Measurements from ENCODE around the gene CDKAL1.

DNA sequence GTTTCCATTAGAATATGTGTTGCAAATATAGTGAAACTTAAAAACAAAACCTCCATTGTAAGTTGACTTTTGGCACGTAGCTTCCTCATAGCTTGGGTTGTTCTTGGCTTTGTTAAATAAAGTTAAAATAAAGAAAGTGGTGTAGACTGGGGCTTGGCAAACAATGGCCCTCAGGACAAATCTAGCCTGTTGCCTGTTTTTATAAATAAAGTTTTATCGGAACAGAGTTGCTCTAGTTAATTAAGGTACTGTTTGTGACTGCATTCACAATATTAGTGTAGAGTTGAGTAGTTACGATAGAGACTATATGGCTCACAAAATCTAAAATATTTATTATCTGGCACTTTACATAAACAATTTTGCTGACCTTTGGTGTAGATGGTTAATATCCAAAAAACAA, 168.8 kb downstream of the CDKAL1 start:
- TF ChIP-seq POLR2A (conservative IDR thresholded peaks at IDR 0.05) = no peak
- TF ChIP-seq BDP1 (IDR thresholded peaks at IDR 0.05; ENCODE audit: insufficient read depth, insufficient read length) = no peak
- TF ChIP-seq, protein P1, sequence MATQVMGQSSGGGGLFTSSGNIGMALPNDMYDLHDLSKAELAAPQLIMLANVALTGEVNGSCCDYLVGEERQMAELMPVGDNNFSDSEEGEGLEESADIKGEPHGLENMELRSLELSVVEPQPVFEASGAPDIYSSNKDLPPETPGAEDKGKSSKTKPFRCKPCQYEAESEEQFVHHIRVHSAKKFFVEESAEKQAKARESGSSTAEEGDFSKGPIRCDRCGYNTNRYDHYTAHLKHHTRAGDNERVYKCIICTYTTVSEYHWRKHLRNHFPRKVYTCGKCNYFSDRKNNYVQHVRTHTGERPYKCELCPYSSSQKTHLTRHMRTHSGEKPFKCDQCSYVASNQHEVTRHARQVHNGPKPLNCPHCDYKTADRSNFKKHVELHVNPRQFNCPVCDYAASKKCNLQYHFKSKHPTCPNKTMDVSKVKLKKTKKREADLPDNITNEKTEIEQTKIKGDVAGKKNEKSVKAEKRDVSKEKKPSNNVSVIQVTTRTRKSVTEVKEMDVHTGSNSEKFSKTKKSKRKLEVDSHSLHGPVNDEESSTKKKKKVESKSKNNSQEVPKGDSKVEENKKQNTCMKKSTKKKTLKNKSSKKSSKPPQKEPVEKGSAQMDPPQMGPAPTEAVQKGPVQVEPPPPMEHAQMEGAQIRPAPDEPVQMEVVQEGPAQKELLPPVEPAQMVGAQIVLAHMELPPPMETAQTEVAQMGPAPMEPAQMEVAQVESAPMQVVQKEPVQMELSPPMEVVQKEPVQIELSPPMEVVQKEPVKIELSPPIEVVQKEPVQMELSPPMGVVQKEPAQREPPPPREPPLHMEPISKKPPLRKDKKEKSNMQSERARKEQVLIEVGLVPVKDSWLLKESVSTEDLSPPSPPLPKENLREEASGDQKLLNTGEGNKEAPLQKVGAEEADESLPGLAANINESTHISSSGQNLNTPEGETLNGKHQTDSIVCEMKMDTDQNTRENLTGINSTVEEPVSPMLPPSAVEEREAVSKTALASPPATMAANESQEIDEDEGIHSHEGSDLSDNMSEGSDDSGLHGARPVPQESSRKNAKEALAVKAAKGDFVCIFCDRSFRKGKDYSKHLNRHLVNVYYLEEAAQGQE (IDR thresholded peaks at IDR 0.05; ENCODE audit: borderline replicate concordance) = no peak
- TF ChIP-seq, protein P1 (CRISPR knock-in tag; IDR thresholded peaks at IDR 0.05; ENCODE audit: low read depth) = no peak
- TF ChIP-seq ETS2 (tag; IDR thresholded peaks at IDR 0.05; ENCODE audit: borderline replicate concordance, poor library complexity, severe bottlenecking) = no peak
- TF ChIP-seq, protein P2, sequence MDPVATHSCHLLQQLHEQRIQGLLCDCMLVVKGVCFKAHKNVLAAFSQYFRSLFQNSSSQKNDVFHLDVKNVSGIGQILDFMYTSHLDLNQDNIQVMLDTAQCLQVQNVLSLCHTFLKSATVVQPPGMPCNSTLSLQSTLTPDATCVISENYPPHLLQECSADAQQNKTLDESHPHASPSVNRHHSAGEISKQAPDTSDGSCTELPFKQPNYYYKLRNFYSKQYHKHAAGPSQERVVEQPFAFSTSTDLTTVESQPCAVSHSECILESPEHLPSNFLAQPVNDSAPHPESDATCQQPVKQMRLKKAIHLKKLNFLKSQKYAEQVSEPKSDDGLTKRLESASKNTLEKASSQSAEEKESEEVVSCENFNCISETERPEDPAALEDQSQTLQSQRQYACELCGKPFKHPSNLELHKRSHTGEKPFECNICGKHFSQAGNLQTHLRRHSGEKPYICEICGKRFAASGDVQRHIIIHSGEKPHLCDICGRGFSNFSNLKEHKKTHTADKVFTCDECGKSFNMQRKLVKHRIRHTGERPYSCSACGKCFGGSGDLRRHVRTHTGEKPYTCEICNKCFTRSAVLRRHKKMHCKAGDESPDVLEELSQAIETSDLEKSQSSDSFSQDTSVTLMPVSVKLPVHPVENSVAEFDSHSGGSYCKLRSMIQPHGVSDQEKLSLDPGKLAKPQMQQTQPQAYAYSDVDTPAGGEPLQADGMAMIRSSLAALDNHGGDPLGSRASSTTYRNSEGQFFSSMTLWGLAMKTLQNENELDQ (CRISPR knock-in tag; IDR thresholded peaks at IDR 0.05; ENCODE audit: borderline replicate concordance) = no peak
- no peak for TF ChIP-seq TRIM28 (IDR thresholded peaks at IDR 0.05)
- TF ChIP-seq KDM1A (IDR thresholded peaks at IDR 0.05) = no peak
- no peak for TF ChIP-seq SIX5 (IDR thresholded peaks at IDR 0.05; ENCODE audit: borderline replicate concordance in 1 of 2, insufficient read depth in 1 of 2, low read depth in 1 of 2, low read length in 2 of 2)

All from K562 (cell line).